Heart right ventricle (tissue), 16 donors: Measurements from ENCODE around the gene SLC7A6. TPM values are rescaled to one million over a fixed set of nuclear protein-coding genes. Genes with fewer than 3 reads are reported as not detected.

ENCODE experiments used
- ATAC-seq, 8 donors: fragments of 200-7000 bp; cut with Tn5 transposase; one replicate each; pipeline ENCODE4 v1.9.1; 2020; ENCODE audit warnings: mild to moderate bottlenecking in 8 of 8, moderate library complexity in 8 of 8, moderate number of reproducible peaks in 1 of 8
- DNase-seq, 2 donors: peaks; one replicate each; pipeline ENCODE4 v3.0.0-alpha.2; 2020
- H3K27ac ChIP-seq, 10 donors: fragments of 200-600 bp; sonication (generic) in 2 of 10; one replicate each; pipeline versions ENCODE4 v1.5.0 to v1.8.0; 2020 to 2022; ENCODE audit warnings: mild to moderate bottlenecking in 3 of 10
- H3K27me3 ChIP-seq, 7 donors: fragments of 200-600 bp; one replicate each; pipeline ENCODE4 v1.8.0; 2021 to 2022; ENCODE audit warnings: mild to moderate bottlenecking in 2 of 7
- H3K36me3 ChIP-seq, 9 donors: fragments of 200-600 bp; sonication (generic) in 1 of 9; one replicate each; pipeline versions ENCODE4 v1.5.0 to v1.8.0; 2020 to 2022; ENCODE audit warnings: mild to moderate bottlenecking in 2 of 9
- H3K4me1 ChIP-seq, 9 donors: fragments of 200-600 bp; sonication (generic) in 1 of 9; one replicate each; pipeline versions ENCODE4 v1.5.0 to v1.8.0; 2020 to 2022; ENCODE audit warnings: mild to moderate bottlenecking in 4 of 9
- H3K4me3 ChIP-seq, 10 donors: fragments of 200-600 bp; sonication (generic) in 2 of 10; one replicate each; pipeline versions ENCODE4 v1.5.0 to v1.8.0; 2020 to 2022; ENCODE audit warnings: mild to moderate bottlenecking in 7 of 10, moderate library complexity in 2 of 10
- H3K9me3 ChIP-seq, 11 donors: fragments of 200-600 bp in 10 of 11; sonication (generic) in 2 of 11; one replicate each; pipeline versions ENCODE4 v1.5.0 to v1.8.0; 2013 to 2022; ENCODE audit warnings: mild to moderate bottlenecking in 2 of 11, control low read depth in 1 of 11, moderate library complexity in 1 of 11
- CTCF ChIP-seq, 9 donors: fragments of 200-600 bp; sonication (generic) in 2 of 9; IDR thresholded peaks; one replicate each; pipeline versions ENCODE4 v1.5.0 to v1.8.0; 2021 to 2022; ENCODE audit warnings: antibody characterized with exemption in 9 of 9, mild to moderate bottlenecking in 5 of 9, moderate library complexity in 1 of 9
- WGBS, 2 donors: extraction: QIAGEN DNeasy Blood & Tissue Kit; methylation state at CpG; one replicate each; pipeline ENCODE4 v1.1.7; 2013; ENCODE audit warnings: inconsistent platforms in 1 of 2; 5-methylcytosine and 5-hydroxymethylcytosine counted together
- intact Hi-C, 10 donors: fragments of 100-400 bp; cut with DNase I; formaldehyde crosslinking; loops; one replicate each; pipeline versions ENCODE4 v1.11.1 to v1.14.2; 2022
- polyA plus RNA-seq, 2 donors: library from polyadenylated mRNA; stranded (reverse); fragments of 200-250 nt; gene quantifications; one replicate each; pipeline ENCODE4 v1.2.3, GENCODE V29; 2013
- total RNA-seq, 10 donors: library from RNA; stranded (reverse); fragmentation: NEBNext Ultra II Directional in 3 of 10; extraction: Animal tissue kit (Norgen Biotek cat#: 25700) in 3 of 10; gene quantifications; one replicate each; pipeline versions ENCODE4 v1.2.1 to v1.2.4, GENCODE V29; 2021 to 2023
- donor health status: Arrhythmogenic right ventricular cardiomyopathy.
- donor health status: ischemic (EF 13 %, LVEDD 7.1; RV severe dilation, severe dysfunction).
- donor health status: healthy with polysubstance abuse.
- donor health status: DM: no; HTN: yes; CAD: no.
- donor health status: DM: no; HTN: no; CAD: no.
- donor health status: ischemic (EF 25% LVEDD 6.9; RV normal size, moderate dysfunction).
- donor health status: ischemic (EF 25% LVEDD 5.7; RV mildly dilated, moderate dysfunction).
- donor health status: healthy.
- donor health status: DM: yes; HTN: yes; CAD: no.
- donor health status: Ischemic cardiomyopathy.
- donor health status: ischemic (EF 35%, LVEDD 5.7; RV mildly dilated, moderate dysfunction).
- donor health status: nonischemic (EF 11% LVEDD 7.7; RV severe dilation, severe dysfunction).
- donor health status: DM: yes; HTN: yes; CAD: no.
- donor health status: PGD.
- donor health status: ischemic (EF 29% LVEDD 5.4; RV normal size, mild dysfunction).
- donor health status: nonischemic (EF 23%, LVEDD 6.1; RV moderate dilation, normal function).

SLC7A6 gene
- total and polyA plus RNA-seq, 12 donors, result 22.6 to 85.6 (median 42.4) TPM

DNA sequence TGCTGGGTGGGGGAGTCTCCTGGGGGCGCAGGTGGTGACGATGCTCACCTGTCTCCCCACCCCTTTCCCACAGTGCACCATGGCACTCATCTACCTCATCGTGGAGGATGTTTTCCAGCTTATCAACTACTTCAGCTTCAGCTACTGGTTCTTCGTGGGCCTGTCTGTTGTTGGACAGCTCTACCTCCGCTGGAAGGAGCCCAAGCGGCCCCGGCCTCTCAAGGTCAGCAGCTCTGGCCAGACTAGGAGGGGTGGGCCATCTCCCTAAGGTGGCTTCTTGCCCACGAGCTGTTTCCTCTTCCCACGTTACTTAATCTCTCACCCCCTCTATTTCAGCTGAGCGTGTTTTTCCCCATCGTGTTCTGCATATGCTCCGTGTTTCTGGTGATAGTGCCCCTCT, 32.0 kb downstream of the SLC7A6 start:
- peak overlapping the region in 9 of 10 donors; percentile 19 to 82 (median 49) for H3K27ac ChIP-seq
- H3K27me3 ChIP-seq, result no peaks in the 10 kb centered on the region
- H3K9me3 ChIP-seq, result no peaks in the 10 kb centered on the region
- intact Hi-C loops, result loop anchor here in 2 of 10 donors (5.0 kb wide), 1 partner anchor 34 kb away; the partner anchor contains the start of gene SLC7A6 (in 2 of the 2)
- DNase-seq (peak; percentile 45 to 51), ATAC-seq (peak; percentile 16 to 64 (median 52))
- 42 to 47% methylated on average over 12 of the region's 12 CpGs for WGBS, 2 donors
- no peak overlapping the region for H3K4me3 ChIP-seq
- no peak for TF ChIP-seq CTCF (IDR thresholded peaks at IDR 0.05)
- peaks cover 0 to 68% (median 50%) of the 10 kb centered on the region in 9 donors for H3K4me1 ChIP-seq
- peaks cover 0 to 98% (median 83%) of the 10 kb centered on the region in 9 donors for H3K36me3 ChIP-seq

DNA sequence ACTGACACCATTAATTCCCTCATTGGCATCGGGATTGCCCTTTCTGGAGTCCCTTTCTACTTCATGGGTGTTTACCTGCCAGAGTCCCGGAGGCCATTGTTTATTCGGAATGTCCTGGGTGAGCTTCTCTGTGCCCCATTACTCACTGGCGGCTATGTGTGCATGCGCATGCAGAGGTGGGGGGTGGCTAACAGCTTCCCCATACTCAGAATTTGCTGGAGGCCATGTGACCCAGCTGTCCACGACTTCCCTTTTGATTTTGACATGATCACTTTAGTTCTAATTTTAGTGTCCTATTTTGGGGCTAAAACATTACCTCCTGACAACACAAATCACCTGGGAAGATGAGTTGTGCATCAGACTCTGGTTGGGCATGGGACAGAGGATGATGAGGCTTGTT, 32.4 kb downstream of the SLC7A6 start:
- no peak for DNase-seq
- H3K9me3 ChIP-seq, result no peaks in the 10 kb centered on the region
- 70 to 77% methylated on average over 6 of the region's 6 CpGs for WGBS, 2 donors
- intact Hi-C loops, result loop anchor here in 2 of 10 donors (5.0 kb wide), 1 partner anchor 34 kb away; the partner anchor contains the start of gene SLC7A6 (in 2 of the 2)
- peak in 1 of 8 donors; percentile 7 for ATAC-seq
- H3K4me3 ChIP-seq, result no peak overlapping the region
- no peak for TF ChIP-seq CTCF (IDR thresholded peaks at IDR 0.05)
- peaks cover 0 to 100% (median 86%) of the 10 kb centered on the region in 9 donors for H3K36me3 ChIP-seq
- no peaks in the 10 kb centered on the region for H3K27me3 ChIP-seq
- H3K4me1 ChIP-seq, result peaks cover 0 to 67% (median 48%) of the 10 kb centered on the region in 9 donors
- peak overlapping the region in 8 of 10 donors; percentile 20 to 82 (median 54) for H3K27ac ChIP-seq

DNA sequence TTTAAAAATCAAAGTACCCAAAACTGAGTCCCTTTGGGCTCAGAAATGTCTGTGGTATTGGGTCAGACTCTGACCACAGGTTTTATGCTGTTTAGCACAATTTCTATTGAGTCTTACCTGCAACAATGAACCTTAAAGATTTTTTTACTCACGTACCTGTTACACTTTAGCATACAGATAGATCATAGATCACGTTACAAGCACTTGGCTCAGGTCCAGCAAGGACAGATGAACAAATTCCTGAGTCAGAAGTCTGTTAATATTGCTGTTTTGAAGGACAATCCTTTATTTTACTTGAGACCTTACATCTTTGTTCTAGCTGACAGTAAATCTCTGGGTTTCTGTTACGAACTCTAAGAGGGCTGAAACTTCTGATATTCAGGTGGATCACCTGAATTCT, 33.6 kb downstream of the SLC7A6 start:
- WGBS, 2 donors, result 57 to 62% methylated on average over 3 of the region's 3 CpGs
- TF ChIP-seq CTCF (IDR thresholded peaks at IDR 0.05), result no peak
- H3K36me3 ChIP-seq, result peaks cover 0 to 100% (median 87%) of the 10 kb centered on the region in 9 donors
- H3K4me1 ChIP-seq, result peaks cover 0 to 59% (median 48%) of the 10 kb centered on the region in 9 donors
- H3K27me3 ChIP-seq, result no peaks in the 10 kb centered on the region
- intact Hi-C loops, result loop anchor here in 2 of 10 donors (5.0 kb wide), 1 partner anchor 36 kb away; the partner anchor contains the start of gene SLC7A6 (in 2 of the 2)
- DNase-seq (no peak), ATAC-seq (no peak)
- peak overlapping the region in 8 of 10 donors; percentile 23 to 82 (median 72) for H3K27ac ChIP-seq
- H3K4me3 ChIP-seq, result no peak overlapping the region
- no peaks in the 10 kb centered on the region for H3K9me3 ChIP-seq

GRCh38 chr16:68298312-68298711, 34.0 kb downstream of the SLC7A6 start:
- DNase-seq, result no peak
- Histone ChIP-seq H3K27ac (peak overlapping the region in 9 of 10 donors; percentile 23 to 82 (median 71)), H3K4me1 (peaks cover 0 to 59% (median 48%) of the 10 kb centered on the region in 9 donors), H3K9me3 (no peaks in the 10 kb centered on the region), H3K4me3 (no peak overlapping the region), H3K27me3 (no peaks in the 10 kb centered on the region), H3K36me3 (peaks cover 0 to 100% (median 87%) of the 10 kb centered on the region in 9 donors)
- intact Hi-C loops, result loop anchor here in 2 of 10 donors (5.0 kb wide), 1 partner anchor 36 kb away; the partner anchor contains the start of gene SLC7A6 (in 2 of the 2)
- ATAC-seq, result peak in 1 of 8 donors; percentile 18
- TF ChIP-seq CTCF (IDR thresholded peaks at IDR 0.05), result no peak
- WGBS, 2 donors, result 67 to 78% methylated on average over 3 of the region's 3 CpGs
